Measurements from ENCODE around the gene GDF10. TPM values are rescaled to one million over a fixed set of nuclear protein-coding genes. Genes with fewer than 3 reads are reported as not detected.

The GDF10 gene
- total and polyA plus RNA-seq, 10 donors = 0.02 to 0.35 (median 0.20) TPM; not detected in 3

GRCh38 chr10:47314416-47314970 lies 14.5 kb downstream of the GDF10 start:
- Histone ChIP-seq H3K4me1 (peaks cover 0 to 17% (median 10%) of the 10 kb centered on the region in 6 donors), H3K36me3 (no peaks in the 10 kb centered on the region), H3K27ac (no peak overlapping the region), H3K9me3 (no peaks in the 10 kb centered on the region), H3K27me3 (replicated peaks in 1 of 7) (peaks cover 0 to 20% (median 0%) of the 10 kb centered on the region in 7 donors), H3K4me3 (no peak overlapping the region)
- intact Hi-C loops (cut with DNase I; ENCODE audit: low total_unique reads) = no loop called here
- WGBS, 5 donors = 76 to 94% (median 92%) methylated on average over 8 to 9 of the region's 9 CpGs
- TF ChIP-seq CTCF (IDR thresholded peaks at IDR 0.05 in 8 of 11, conservative IDR thresholded peaks at IDR 0.05 in 3 of 11) (no peak), POLR2A (IDR thresholded peaks at IDR 0.05) (no peak), POLR2AphosphoS5 (IDR thresholded peaks at IDR 0.05) (no peak)
- no peak for DNase-seq

GRCh38 chr10:47315421-47315820 lies 15.4 kb downstream of the GDF10 start:
- Histone ChIP-seq H3K4me1 (peaks cover 0 to 17% (median 10%) of the 10 kb centered on the region in 6 donors), H3K36me3 (no peaks in the 10 kb centered on the region), H3K27me3 (replicated peaks in 1 of 7) (peaks cover 0 to 12% (median 0%) of the 10 kb centered on the region in 7 donors), H3K27ac (no peak overlapping the region), H3K9me3 (no peaks in the 10 kb centered on the region), H3K4me3 (no peak overlapping the region)
- no peak for DNase-seq
- WGBS, 5 donors = 71 to 86% (median 78%) methylated on average over 2 of the region's 2 CpGs
- TF ChIP-seq POLR2AphosphoS5 (IDR thresholded peaks at IDR 0.05) (no peak), POLR2A (IDR thresholded peaks at IDR 0.05) (no peak), CTCF (IDR thresholded peaks at IDR 0.05 in 8 of 11, conservative IDR thresholded peaks at IDR 0.05 in 3 of 11) (no peak)
- intact Hi-C loops (cut with DNase I; ENCODE audit: low total_unique reads) = no loop called here

- Histone ChIP-seq H3K9me3 (no peaks in the 10 kb centered on the region), H3K36me3 (no peaks in the 10 kb centered on the region), H3K4me3 (no peak overlapping the region), H3K4me1 (peaks cover 0 to 13% (median 9%) of the 10 kb centered on the region in 6 donors), H3K27me3 (replicated peaks in 1 of 7) (peaks cover 0 to 5% (median 0%) of the 10 kb centered on the region in 7 donors), H3K27ac (no peak overlapping the region)
- DNase-seq = no peak
- WGBS, 5 donors = 71 to 89% (median 84%) methylated on average over 5 of the region's 5 CpGs
- no peak for TF ChIP-seq POLR2A (IDR thresholded peaks at IDR 0.05)
- TF ChIP-seq POLR2AphosphoS5 (IDR thresholded peaks at IDR 0.05) = no peak
- no peak for TF ChIP-seq CTCF (IDR thresholded peaks at IDR 0.05 in 8 of 11, conservative IDR thresholded peaks at IDR 0.05 in 3 of 11)
- intact Hi-C loops (cut with DNase I; ENCODE audit: low total_unique reads) = no loop called here
Observed at GRCh38 chr10:47316131-47316530, 16.1 kb downstream of the GDF10 start.

- intact Hi-C loops (cut with DNase I; ENCODE audit: low total_unique reads) = no loop called here
- TF ChIP-seq POLR2A (IDR thresholded peaks at IDR 0.05) (no peak), POLR2AphosphoS5 (IDR thresholded peaks at IDR 0.05) (no peak), CTCF (IDR thresholded peaks at IDR 0.05 in 8 of 11, conservative IDR thresholded peaks at IDR 0.05 in 3 of 11) (no peak)
- peaks cover 0 to 4% (median 0%) of the 10 kb centered on the region in 7 donors for H3K27me3 ChIP-seq (replicated peaks in 1 of 7)
- H3K9me3 ChIP-seq = no peaks in the 10 kb centered on the region
- no peaks in the 10 kb centered on the region for H3K36me3 ChIP-seq
- no peak for DNase-seq
- H3K4me1 ChIP-seq = peaks cover 0 to 1% (median under 1%) of the 10 kb centered on the region in 6 donors
- WGBS, 5 donors = 74 to 93% (median 84%) methylated on average over 4 of the region's 4 CpGs
- H3K27ac ChIP-seq = no peak overlapping the region
- no peak overlapping the region for H3K4me3 ChIP-seq
Observed at GRCh38 chr10:47317251-47317650, 17.3 kb downstream of the GDF10 start.
